Transverse colon (tissue), 4 donors: Measurements from ENCODE around the gene STYXL1.

Experiments used
- POLR2A ChIP-seq: fragments of 450-650 bp; IDR thresholded peaks from one replicate; pipeline ENCODE4 v1.6.1; 2016; ENCODE audit warnings: antibody characterized with exemption, mild to moderate bottlenecking, moderate library complexity
- POLR2AphosphoS5 ChIP-seq, 3 donors: sonication (generic); formaldehyde crosslinking; IDR thresholded peaks; one replicate each; pipeline ENCODE4 v1.6.1; 2016; ENCODE audit warnings: antibody characterized with exemption in 3 of 3
- TF ChIP-seq, protein P1 (sequence below), 5 experiments: fragments of 200-600 bp in 3 of 5; fragments of 450-650 bp in 2 of 5; sonication (generic) in 3 of 5; IDR thresholded peaks; 1 replicate in 2 of 5; 2 replicates in 3 of 5; pipeline ENCODE4 v1.5.1; 2016 to 2017; ENCODE audit warnings: antibody characterized with exemption in 5 of 5, inconsistent platforms in 3 of 5, mild to moderate bottlenecking in 2 of 5, moderate library complexity in 1 of 5

DNA sequence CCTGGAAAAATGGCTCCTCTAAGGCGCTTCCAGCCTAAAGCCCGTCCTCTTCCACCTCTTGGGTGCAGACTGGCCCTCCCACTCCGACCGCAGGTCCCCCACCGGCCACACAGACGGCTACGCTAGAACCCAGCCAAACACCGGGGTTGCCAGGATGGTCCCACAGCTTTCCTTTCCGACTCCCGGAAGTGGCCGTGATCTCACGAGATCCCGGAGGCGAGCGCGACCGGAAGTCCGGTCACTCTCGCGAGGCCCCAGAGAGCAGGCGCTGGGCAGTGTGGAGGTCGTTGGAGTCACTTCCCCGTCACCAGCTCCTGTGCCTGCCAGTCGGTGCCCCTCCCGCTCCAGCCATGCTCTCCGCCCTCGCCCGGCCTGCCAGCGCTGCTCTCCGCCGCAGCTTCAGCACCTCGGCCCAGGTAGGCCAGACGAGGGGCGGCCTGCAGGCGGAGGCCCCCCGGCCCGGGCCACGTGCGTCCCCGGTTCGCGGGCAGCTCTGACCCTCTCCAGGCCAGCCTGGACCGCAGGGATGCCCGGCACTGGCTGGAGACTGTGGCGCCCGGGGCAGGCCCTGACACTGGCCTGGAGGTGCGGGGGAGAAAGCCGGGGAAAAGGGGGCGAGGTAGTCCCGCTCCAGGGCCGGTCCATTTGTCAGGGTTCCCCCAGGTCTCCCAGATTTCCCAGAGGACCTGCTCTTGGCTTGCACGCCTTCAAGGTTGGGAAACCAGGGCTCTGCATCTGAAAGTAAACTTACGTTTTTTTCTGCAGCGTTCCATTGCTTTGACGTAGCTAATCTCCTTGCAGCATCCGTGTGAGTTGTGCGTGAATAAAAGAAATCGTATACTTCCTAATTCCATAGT is at the start of gene STYXL1, which contains the start of gene MDH2:
- TF ChIP-seq, protein P1, sequence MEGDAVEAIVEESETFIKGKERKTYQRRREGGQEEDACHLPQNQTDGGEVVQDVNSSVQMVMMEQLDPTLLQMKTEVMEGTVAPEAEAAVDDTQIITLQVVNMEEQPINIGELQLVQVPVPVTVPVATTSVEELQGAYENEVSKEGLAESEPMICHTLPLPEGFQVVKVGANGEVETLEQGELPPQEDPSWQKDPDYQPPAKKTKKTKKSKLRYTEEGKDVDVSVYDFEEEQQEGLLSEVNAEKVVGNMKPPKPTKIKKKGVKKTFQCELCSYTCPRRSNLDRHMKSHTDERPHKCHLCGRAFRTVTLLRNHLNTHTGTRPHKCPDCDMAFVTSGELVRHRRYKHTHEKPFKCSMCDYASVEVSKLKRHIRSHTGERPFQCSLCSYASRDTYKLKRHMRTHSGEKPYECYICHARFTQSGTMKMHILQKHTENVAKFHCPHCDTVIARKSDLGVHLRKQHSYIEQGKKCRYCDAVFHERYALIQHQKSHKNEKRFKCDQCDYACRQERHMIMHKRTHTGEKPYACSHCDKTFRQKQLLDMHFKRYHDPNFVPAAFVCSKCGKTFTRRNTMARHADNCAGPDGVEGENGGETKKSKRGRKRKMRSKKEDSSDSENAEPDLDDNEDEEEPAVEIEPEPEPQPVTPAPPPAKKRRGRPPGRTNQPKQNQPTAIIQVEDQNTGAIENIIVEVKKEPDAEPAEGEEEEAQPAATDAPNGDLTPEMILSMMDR (IDR thresholded peaks at IDR 0.05) = no peak
- TF ChIP-seq POLR2A = peak; percentile 93
- TF ChIP-seq POLR2AphosphoS5 (IDR thresholded peaks at IDR 0.05) = peak; percentile 88 to 97 (median 94)
